Fibroblast of villous mesenchyme (primary cell): ENCODE data around the gene SFMBT2. TPM values are rescaled to one million over a fixed set of nuclear protein-coding genes. Genes with fewer than 3 reads are reported as not detected.
A peak's percentile ranks its signal among the peaks of the same experiment; 100 is the strongest.

ENCODE experiments used
- DNase-seq: peaks from one replicate; pipeline ENCODE4 v3.0.0-alpha.2; 2010; ENCODE audit warnings: low read depth
- H3K4me3 ChIP-seq: 2 replicates; pipeline ENCODE4 v1.5.1; 2011; ENCODE audit warnings: low read depth, mild to moderate bottlenecking, low read length
- CTCF ChIP-seq: IDR thresholded peaks from 2 replicates; pipeline ENCODE4 v1.5.1; 2012; ENCODE audit warnings: low read depth, mild to moderate bottlenecking, low read length; ENCODE audit not compliant: insufficient read depth
- total RNA-seq: library from RNA; depleted of rRNA; stranded (reverse); fragments of >200 nt; gene quantifications from 2 replicates; pipeline ENCODE4 v1.2.3, GENCODE V29; 2012

The SFMBT2 gene
- total RNA-seq, 1 donor: 1.7 TPM

GRCh38 chr10:7444551-7445121, 33.8 kb upstream of the SFMBT2 start:
- TF ChIP-seq CTCF: no peak
- DNase-seq: no peak
- no peak overlapping the region for H3K4me3 ChIP-seq

GRCh38 chr10:7443036-7443435, 32.2 kb upstream of the SFMBT2 start:
- no peak for DNase-seq
- no peak for TF ChIP-seq CTCF
- H3K4me3 ChIP-seq: no peak overlapping the region

- no peak for DNase-seq
- H3K4me3 ChIP-seq: no peak overlapping the region
- TF ChIP-seq CTCF: no peak
These were observed 30.7 kb upstream of the SFMBT2 start for GRCh38 chr10:7441403-7442147.

GRCh38 chr10:7439696-7440095, 28.9 kb upstream of the SFMBT2 start:
- DNase-seq: no peak
- TF ChIP-seq CTCF: no peak
- no peak overlapping the region for H3K4me3 ChIP-seq

GRCh38 chr10:7438196-7438986, 27.6 kb upstream of the SFMBT2 start:
- TF ChIP-seq CTCF: no peak

GRCh38 chr10:7436490-7437100, 25.8 kb upstream of the SFMBT2 start:
- no peak for TF ChIP-seq CTCF
- DNase-seq: no peak
- no peak overlapping the region for H3K4me3 ChIP-seq

More at GRCh38 chr10:7438196-7438986, 27.6 kb upstream of the SFMBT2 start:
- H3K4me3 ChIP-seq: no peak overlapping the region
- DNase-seq: peak; percentile 35
